B cell (primary cell): ENCODE data around the gene HTT.

Experiments
- CTCF ChIP-seq: fragments of 200-600 bp; IDR thresholded peaks from one replicate; pipeline ENCODE4 v1.8.0; 2022; ENCODE audit warnings: antibody characterized with exemption, mild to moderate bottlenecking
- EZH2 ChIP-seq: IDR thresholded peaks from 2 replicates; pipeline ENCODE4 v1.6.1; 2012; ENCODE audit warnings: borderline replicate concordance, low read depth, mild to moderate bottlenecking, moderate library complexity, low read length; ENCODE audit not compliant: insufficient read depth, poor library complexity, severe bottlenecking

DNA sequence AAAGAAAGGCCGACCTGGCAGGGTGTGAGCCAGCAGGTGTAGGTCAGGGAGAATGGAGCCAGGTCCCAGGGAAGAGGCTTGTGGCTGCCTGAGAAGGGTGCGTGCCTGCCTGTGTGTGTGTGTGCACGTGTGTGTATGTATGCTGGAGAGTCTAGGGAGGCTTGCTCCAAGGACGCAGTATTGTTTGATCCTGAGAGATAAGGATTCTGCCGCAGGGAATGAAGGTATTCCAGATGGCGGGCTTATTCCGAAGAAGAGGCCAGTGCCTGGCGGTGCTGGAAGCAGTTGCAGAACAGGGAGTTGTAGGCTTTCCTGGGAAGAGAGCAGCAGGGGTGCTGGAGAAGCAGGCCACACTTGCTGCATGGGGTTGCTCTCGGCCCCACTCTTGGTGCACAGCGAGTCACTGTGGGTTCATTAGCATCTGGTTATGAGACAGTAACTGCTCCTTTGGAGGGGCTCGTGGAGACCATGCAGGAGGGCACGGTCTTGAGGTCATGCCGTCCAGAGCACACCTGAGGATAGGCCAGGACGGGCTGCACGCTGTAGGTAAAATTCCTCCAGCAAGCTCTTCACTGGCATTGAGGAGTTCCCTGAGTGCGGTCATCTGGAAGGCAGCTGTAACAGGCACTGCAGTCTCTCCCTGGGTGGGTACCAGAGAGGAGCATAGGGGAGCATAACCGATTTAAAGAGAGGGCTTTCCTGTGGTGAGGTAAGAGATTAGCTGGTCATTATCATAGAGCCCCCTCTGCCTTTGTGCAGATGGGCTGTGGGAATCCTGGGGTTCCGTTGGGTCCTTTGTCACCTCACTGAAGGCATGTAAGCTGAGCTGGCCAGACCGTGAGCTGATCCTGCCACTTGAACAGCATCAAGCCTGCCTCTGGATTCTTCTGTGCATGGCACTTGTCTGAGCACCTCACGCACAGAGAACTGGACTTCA, 144.6 kb downstream of the HTT start:
- no peak for TF ChIP-seq CTCF
- TF ChIP-seq EZH2, result no peak
